BLaER1 treated with 17β-estradiol and CSF1 and Interleukin-3, amounts not matched to agents 10 nM and 100 nM (cell line): Measurements from ENCODE around the gene OR5V1.
"Not testable (repeated sequence)": the region's sequence is repeated elsewhere in the genome, so short reads cannot be mapped to it uniquely, and the experiment has no call there.

Experiments used
- H3K27ac ChIP-seq, 11 experiments: shearing (Covaris generic); formaldehyde crosslinking; 2 replicates each; pipeline ENCODE4 v1.8.1; 2022
- H3K27me3 ChIP-seq, 11 experiments: shearing (Covaris generic); formaldehyde crosslinking; 2 replicates each; pipeline ENCODE4 v1.8.1; 2022
- H3K36me3 ChIP-seq, 11 experiments: shearing (Covaris generic); formaldehyde crosslinking; 2 replicates each; pipeline ENCODE4 v1.8.1; 2022
- H3K4me1 ChIP-seq, 10 experiments: shearing (Covaris generic); formaldehyde crosslinking; 2 replicates each; pipeline ENCODE4 v1.8.1; 2022
- H3K4me2 ChIP-seq, 11 experiments: shearing (Covaris generic); formaldehyde crosslinking; 2 replicates each; pipeline ENCODE4 v1.8.1; 2022
- H3K4me3 ChIP-seq, 10 experiments: shearing (Covaris generic); formaldehyde crosslinking; 2 replicates each; pipeline ENCODE4 v1.8.1; 2022
- H3K9ac ChIP-seq, 11 experiments: shearing (Covaris generic); formaldehyde crosslinking; 2 replicates each; pipeline ENCODE4 v1.8.1; 2022
- H3K9me3 ChIP-seq, 11 experiments: shearing (Covaris generic); formaldehyde crosslinking; replicated peaks in 1 of 11; 2 replicates each; pipeline ENCODE4 v1.8.1; 2022
- H4K20me1 ChIP-seq, 11 experiments: shearing (Covaris generic); formaldehyde crosslinking; 2 replicates each; pipeline ENCODE4 v1.8.1; 2022
- Cebpa-rat ChIP-seq, 11 experiments: shearing (Covaris generic); IDR thresholded peaks; 2 replicates each; pipeline ENCODE4 v1.8.1; 2022

Gene OR5V1

DNA sequence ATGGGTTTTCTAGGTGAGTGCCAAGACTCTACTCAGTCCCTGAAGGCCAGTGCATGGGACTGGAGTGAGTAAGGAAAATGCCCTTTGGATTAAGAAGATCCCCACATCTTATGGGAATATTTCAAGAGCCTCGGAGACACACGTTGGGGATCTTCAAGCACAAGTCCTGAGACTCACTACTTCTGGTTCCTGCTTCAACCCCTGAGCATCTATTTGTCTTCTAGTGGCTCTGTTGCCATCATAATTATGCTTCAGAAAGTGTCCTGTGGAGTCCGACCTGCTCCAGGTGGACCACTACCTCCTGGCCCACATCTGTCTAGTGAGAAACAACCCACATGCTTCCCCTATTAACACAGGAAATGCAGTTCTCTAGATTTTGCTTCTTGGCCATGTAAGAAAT, at the start of gene OR5V1:
TSS of gene OR5V1 (minus strand) at position 101 of the 400 bp plus-strand sequence. CDS start 12,670 bp downstream, outside the sequence.
- no peaks in the 10 kb centered on the region for H3K9me3 ChIP-seq
- no peak within 1 kb of the TSS for H3K4me2 ChIP-seq
- no peaks in the 10 kb centered on the region for H3K27me3 ChIP-seq

DNA sequence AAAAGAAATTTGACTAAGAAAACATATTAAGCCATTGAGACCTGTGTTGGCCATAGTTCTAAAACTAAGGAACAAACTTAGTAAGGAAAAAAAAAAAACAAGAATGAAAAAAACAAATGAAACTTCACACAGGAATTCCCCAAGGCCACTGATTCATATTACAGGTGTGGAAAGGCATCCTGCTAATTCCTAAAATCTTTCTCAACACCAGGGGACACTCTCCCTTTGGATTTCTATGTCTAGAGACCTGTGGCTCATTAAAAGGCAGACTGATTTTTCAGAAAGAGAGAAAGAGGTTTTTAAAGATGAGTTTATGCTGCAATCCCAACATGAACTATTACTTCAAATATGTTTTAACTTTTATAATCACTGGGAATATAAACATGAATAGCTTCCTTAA, 45.9 kb upstream of the OR5V1 start, which contains the start of gene OR12D1:
TSS of gene OR12D1 (plus strand) at position 341 of the 400 bp plus-strand sequence.
- Histone ChIP-seq H3K4me3 (no peak within 1 kb of the TSS), H3K4me2 (no peak within 1 kb of the TSS), H3K4me1 (no peaks in the 10 kb centered on the region), H3K27me3 (no peaks in the 10 kb centered on the region), H3K27ac (no peak within 1 kb of the TSS), H3K9ac (no peak within 1 kb of the TSS), H3K9me3 (peaks cover 19 to 32% (median 26%) of the 10 kb centered on the region in 11 experiments), H4K20me1 (no peaks in the 10 kb centered on the region), H3K36me3 (no peaks in the 10 kb centered on the region)
- no peak for TF ChIP-seq Cebpa-rat (IDR thresholded peaks at IDR 0.05)

More for the DNA sequence above, at the start of gene OR5V1:
- H3K27ac ChIP-seq = no peak within 1 kb of the TSS
- H3K9ac ChIP-seq = no peak within 1 kb of the TSS
- TF ChIP-seq Cebpa-rat (IDR thresholded peaks at IDR 0.05) = no peak
- no peaks in the 10 kb centered on the region for H3K4me1 ChIP-seq
- H3K4me3 ChIP-seq = no peak within 1 kb of the TSS
- no peaks in the 10 kb centered on the region for H3K36me3 ChIP-seq
- H4K20me1 ChIP-seq = no peaks in the 10 kb centered on the region

GRCh38 chr6:29403801-29404200, 35.1 kb upstream of the OR5V1 start:
- H3K4me2 ChIP-seq = no peak overlapping the region
- no peaks in the 10 kb centered on the region for H4K20me1 ChIP-seq
- no peaks in the 10 kb centered on the region for H3K27me3 ChIP-seq
- TF ChIP-seq Cebpa-rat (IDR thresholded peaks at IDR 0.05) = no peak
- no peaks in the 10 kb centered on the region for H3K36me3 ChIP-seq
- H3K27ac ChIP-seq = no peak overlapping the region
- H3K9me3 ChIP-seq = no peaks in the 10 kb centered on the region; a peak in 2 of 22 replicates
- H3K4me3 ChIP-seq = no peak overlapping the region
- no peak overlapping the region for H3K9ac ChIP-seq
- no peaks in the 10 kb centered on the region for H3K4me1 ChIP-seq

DNA sequence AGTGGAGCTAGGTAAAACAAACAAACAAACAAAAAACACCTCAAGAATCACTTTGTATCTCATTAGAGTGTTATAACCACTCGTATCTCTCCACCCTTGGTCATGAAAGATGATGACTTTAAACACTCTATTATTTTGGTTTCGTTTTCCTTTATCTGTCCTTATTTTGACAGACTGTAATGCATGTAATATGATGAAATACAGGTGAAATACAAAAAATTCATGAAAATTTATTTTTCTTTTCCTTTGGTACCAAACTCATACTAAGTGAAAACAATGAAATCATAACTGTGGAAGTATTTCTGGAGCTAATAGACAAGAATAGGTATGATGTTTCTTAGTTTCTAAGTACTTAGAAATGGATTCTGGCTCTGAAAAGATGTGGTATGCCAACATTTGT, 30.9 kb upstream of the OR5V1 start:
- Histone ChIP-seq H3K4me1 (no peaks in the 10 kb centered on the region), H3K36me3 (no peaks in the 10 kb centered on the region), H3K4me2 (no peak overlapping the region), H3K27me3 (no peaks in the 10 kb centered on the region), H3K9ac (no peak overlapping the region), H3K4me3 (no peak overlapping the region), H4K20me1 (no peaks in the 10 kb centered on the region), H3K9me3 (no peaks in the 10 kb centered on the region), H3K27ac (no peak overlapping the region)
- no peak for TF ChIP-seq Cebpa-rat (IDR thresholded peaks at IDR 0.05)

DNA sequence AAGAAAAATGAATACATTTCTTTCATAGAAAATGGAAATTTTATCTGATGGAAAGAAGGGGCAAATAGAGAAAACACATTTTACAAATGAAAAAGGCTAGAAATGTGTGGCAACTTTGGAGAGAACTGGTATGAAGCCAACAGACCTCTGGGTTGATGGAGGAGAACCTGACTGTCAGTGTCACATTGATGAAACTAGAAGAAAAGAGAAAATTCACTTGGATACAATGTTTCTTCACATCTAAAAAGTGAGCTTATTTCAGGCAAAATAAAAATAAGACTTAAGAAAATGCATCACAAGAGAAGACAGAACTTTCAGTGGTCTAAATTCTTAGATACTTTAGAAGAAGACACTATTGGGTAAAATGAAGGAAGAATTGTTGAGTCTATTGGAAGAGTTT, 26.7 kb upstream of the OR5V1 start, which contains the start of gene OR12D2:
TSS of gene OR12D2 (plus strand) at position 301 of the 400 bp plus-strand sequence. CDS start 1,069 bp downstream, outside the sequence.
- Histone ChIP-seq H3K9ac (no peak within 1 kb of the TSS), H3K36me3 (no peaks in the 10 kb centered on the region), H3K4me2 (no peak within 1 kb of the TSS), H3K4me1 (no peaks in the 10 kb centered on the region), H3K4me3 (no peak within 1 kb of the TSS), H4K20me1 (no peaks in the 10 kb centered on the region), H3K27me3 (no peaks in the 10 kb centered on the region), H3K27ac (no peak within 1 kb of the TSS), H3K9me3 (no peaks in the 10 kb centered on the region)
- no peak for TF ChIP-seq Cebpa-rat (IDR thresholded peaks at IDR 0.05)

DNA sequence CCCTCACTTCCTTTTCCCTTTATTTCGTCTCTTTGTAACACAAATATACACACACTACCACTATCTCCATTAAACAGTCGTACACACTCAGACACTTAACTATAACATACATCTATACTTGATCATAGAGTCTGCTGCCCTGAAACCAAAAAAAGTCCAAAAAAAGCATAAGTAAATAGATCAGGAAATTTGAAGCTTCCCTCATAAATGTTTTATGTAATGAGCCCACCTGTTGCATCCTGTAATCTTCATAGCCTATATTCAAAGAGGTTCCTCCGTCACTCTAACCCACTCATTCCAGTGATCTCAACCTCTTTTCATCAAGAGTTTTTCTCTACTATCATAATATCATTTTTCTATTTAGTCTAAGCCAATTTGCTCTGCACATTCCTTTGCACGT, 19.9 kb upstream of the OR5V1 start:
- Histone ChIP-seq H3K4me2 (no peak overlapping the region), H4K20me1 (no peaks in the 10 kb centered on the region), H3K9ac (no peak overlapping the region), H3K4me3 (no peak overlapping the region), H3K27ac (no peak overlapping the region), H3K27me3 (no peaks in the 10 kb centered on the region), H3K9me3 (no peaks in the 10 kb centered on the region), H3K4me1 (no peaks in the 10 kb centered on the region), H3K36me3 (no peaks in the 10 kb centered on the region)
- TF ChIP-seq Cebpa-rat (IDR thresholded peaks at IDR 0.05) = no peak

- H3K9ac ChIP-seq = no peak overlapping the region
- no peak overlapping the region for H3K4me3 ChIP-seq
- H3K27ac ChIP-seq = no peak overlapping the region
- H3K27me3 ChIP-seq = no peaks in the 10 kb centered on the region
- no peak for TF ChIP-seq Cebpa-rat (IDR thresholded peaks at IDR 0.05)
- no peaks in the 10 kb centered on the region for H3K4me1 ChIP-seq
- no peaks in the 10 kb centered on the region for H3K9me3 ChIP-seq
- no peaks in the 10 kb centered on the region for H3K36me3 ChIP-seq
- no peak overlapping the region for H3K4me2 ChIP-seq
- no peaks in the 10 kb centered on the region for H4K20me1 ChIP-seq
Measured at GRCh38 chr6:29376003-29376402, 7.3 kb upstream of the OR5V1 start.

DNA sequence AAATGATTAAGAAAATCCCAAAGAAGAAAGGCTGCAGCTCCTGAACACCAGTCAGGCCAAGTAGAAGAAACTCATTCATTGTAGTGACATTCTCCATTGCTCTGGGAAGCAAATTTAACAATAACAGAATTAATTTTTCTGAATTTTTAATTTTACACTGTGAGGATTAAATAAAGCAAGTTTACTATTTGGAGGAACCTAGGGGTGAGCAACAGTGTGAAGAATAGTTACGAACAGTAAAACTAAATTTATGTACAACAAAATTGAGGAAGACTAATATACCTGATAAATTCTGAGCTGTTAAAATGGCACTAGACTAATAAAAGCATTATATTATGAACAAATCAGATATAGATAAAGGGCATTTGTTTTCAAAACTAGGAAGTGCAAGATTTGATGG, 6.5 kb upstream of the OR5V1 start, which contains the start of gene OR12D3:
TSS of gene OR12D3 (minus strand) at position 101 of the 400 bp plus-strand sequence. CDS start at position 97, 4 bp downstream.
- no peak within 1 kb of the TSS for H3K27ac ChIP-seq
- no peak within 1 kb of the TSS for H3K9ac ChIP-seq
- no peak for TF ChIP-seq Cebpa-rat (IDR thresholded peaks at IDR 0.05)
- no peaks in the 10 kb centered on the region for H3K27me3 ChIP-seq
- no peak within 1 kb of the TSS for H3K4me2 ChIP-seq
- no peak within 1 kb of the TSS for H3K4me3 ChIP-seq
- H3K9me3 ChIP-seq = no peaks in the 10 kb centered on the region
- H3K36me3 ChIP-seq = no peaks in the 10 kb centered on the region
- H4K20me1 ChIP-seq = no peaks in the 10 kb centered on the region
- no peaks in the 10 kb centered on the region for H3K4me1 ChIP-seq

DNA sequence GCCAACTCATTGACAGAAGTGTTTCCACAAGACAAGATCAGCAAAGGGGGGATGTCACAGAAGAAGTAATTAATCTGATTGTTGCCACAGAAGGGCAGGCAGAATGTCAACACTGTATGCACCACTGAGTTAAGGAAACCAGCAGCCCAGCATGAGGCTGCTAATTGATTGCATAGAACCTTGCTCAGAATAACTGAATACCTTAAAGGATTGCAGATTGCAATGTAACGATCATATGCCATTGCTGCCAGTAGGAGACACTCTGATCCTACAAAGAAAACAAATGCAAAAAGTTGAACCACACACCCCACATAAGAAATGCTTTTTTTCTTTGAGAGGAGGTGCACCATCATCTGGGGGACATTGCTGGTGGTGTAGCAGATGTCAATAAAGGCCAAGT, 13.1 kb downstream of the OR5V1 start:
- Histone ChIP-seq H3K27ac (no peak overlapping the region), H3K9me3 (peaks cover 0 to 7% (median under 1%) of the 10 kb centered on the region in 11 experiments; a peak in 3 of 22 replicates), H4K20me1 (no peaks in the 10 kb centered on the region), H3K9ac (no peak overlapping the region), H3K27me3 (no peaks in the 10 kb centered on the region), H3K36me3 (no peaks in the 10 kb centered on the region), H3K4me1 (no peaks in the 10 kb centered on the region), H3K4me3 (no peak overlapping the region), H3K4me2 (no peak overlapping the region)
- no peak for TF ChIP-seq Cebpa-rat (IDR thresholded peaks at IDR 0.05)

GRCh38 chr6:29354980-29355379, 13.7 kb downstream of the OR5V1 start:
- peaks cover 0 to 7% (median 4%) of the 10 kb centered on the region in 11 experiments; a peak in 6 of 22 replicates for H3K9me3 ChIP-seq
- H3K36me3 ChIP-seq = no peaks in the 10 kb centered on the region

GRCh38 chr6:29349348-29349747, 19.3 kb downstream of the OR5V1 start:
- not testable (repeated sequence) for H3K9me3 ChIP-seq, H3K9ac ChIP-seq, H3K4me2 ChIP-seq

More at GRCh38 chr6:29354980-29355379, 13.7 kb downstream of the OR5V1 start:
- Histone ChIP-seq H3K27me3 (no peaks in the 10 kb centered on the region), H3K4me3 (no peak overlapping the region), H4K20me1 (no peaks in the 10 kb centered on the region), H3K27ac (no peak overlapping the region), H3K4me2 (no peak overlapping the region), H3K9ac (no peak overlapping the region), H3K4me1 (no peaks in the 10 kb centered on the region)
- no peak for TF ChIP-seq Cebpa-rat (IDR thresholded peaks at IDR 0.05)

More at GRCh38 chr6:29349348-29349747, 19.3 kb downstream of the OR5V1 start:
- not testable (repeated sequence) for H4K20me1 ChIP-seq, H3K4me3 ChIP-seq, H3K36me3 ChIP-seq, H3K4me1 ChIP-seq, H3K27ac ChIP-seq, H3K27me3 ChIP-seq
